ENCODE data around the gene PTCHD4.
"Not testable (repeated sequence)": the region's sequence is repeated elsewhere in the genome, so short reads cannot be mapped to it uniquely, and the experiment has no call there.

PTCHD4 gene

DNA sequence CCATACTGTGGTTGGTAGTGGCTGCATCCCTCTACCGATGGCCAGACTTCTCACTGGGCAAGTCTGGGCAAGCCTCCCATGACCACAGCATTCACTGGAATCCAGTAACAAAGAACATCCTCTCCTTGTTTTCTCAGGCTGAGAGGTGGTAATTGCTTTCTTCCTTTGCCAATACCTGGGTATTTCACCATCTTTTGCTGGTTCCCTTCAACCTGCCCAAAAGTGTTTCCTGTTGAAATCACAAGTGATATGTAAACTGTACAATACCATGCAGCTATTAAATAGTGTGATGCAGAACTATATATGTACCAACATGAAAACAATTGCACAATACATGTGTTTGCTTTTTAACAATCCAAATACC lies at the start of gene PTCHD4:
Gene PTCHD4 (minus strand): TSS at position 55 of the 364 bp plus-strand sequence. CDS start 42,240 bp downstream, outside the sequence.
- DNase-seq: no peak

DNA sequence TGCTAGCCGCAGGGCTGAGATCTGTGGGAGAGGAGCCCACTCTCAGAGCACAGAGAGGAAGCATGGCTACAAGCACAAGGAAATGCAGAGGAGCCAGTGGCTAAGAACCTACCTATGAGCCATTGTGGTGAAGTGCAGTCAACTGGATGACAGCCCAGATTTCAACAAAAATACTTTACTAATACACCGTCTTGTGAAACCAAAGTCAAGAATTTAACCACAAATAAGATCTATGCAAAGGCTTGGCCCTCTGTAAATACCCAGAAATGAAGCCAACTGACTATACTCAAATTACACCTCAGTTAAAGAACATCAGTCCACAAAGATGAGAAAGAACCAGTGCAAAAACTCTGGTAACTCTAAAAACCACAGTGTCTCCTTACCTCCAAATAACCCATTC lies 40.1 kb upstream of the PTCHD4 start:
- DNase-seq: no peak

DNA sequence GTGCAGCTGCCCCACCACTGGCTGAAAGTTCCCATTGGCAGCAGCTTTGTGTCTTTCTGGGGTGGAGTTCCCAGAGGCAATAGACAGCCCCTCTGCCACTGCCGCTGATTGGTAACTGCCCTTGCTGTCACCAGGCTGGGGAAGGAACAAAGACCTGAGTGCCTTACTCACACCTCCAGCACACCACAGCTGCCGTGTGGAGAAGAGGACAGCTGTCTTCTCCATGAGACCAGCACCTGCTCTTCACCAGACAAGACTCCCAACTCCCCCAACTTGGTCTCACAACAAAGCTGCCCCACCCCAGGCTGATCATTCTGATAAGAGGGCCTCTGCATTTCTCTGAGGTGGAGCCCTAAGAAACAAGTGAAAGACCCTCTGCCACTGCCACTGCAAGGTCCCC lies 39.7 kb upstream of the PTCHD4 start:
- DNase-seq: no peak

DNA sequence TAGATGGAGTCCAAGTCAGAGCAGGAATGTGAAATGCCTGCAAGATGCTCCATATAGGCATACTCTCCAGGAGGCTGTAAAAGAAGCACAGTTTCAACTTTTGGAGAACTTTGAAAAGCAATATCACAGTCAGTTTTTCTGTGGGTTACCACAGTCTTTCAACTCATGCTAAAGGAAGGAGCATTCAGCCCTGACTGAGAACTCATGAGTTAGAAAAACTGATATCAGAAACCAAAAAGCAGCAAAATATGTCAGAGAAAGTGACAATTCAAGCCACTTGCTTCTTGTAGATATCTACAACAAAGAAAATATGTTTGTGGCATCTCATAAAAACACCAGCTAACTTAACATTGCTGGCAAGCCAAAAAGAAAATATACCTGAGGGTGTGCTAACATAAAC lies 36.1 kb upstream of the PTCHD4 start:
- DNase-seq: no peak

DNA sequence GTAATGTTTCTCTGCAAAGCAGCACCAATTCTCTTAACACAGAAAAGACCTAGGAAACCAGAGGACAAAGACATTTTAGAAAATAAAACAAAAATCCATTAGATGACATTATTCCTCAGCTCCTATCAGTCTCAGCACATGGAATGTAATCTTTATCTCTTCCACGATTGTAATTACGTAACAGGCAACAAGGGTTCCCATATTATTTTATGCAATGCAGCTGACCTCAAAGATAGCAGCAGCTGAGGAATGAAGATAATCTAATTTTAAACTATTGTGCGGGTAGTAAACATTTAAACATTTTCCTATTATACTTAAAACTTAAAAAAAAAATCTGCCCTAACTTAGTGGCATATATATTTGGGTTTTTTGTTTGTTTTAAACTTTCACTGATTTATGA lies 33.0 kb upstream of the PTCHD4 start:
- DNase-seq: no peak

DNA sequence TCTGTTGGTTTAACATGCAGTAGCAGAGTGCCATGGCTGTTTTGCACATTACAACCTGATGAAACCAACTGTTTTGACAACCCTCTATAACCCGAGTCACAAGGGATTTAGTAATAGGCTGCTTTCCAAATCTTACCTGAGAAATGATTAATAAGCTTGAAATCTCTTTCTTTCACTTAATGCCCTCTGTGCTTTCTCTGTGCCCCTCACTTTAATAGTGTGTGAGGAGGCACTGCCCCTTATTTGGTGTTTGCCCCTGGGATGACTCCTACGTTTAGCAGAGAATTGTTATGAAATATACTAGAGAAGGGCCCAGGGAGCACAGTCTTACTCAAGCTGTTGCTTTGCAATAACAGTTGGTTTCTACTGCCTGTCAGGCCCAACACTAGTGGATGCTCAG lies 31.0 kb upstream of the PTCHD4 start:
- DNase-seq: no peak

DNA sequence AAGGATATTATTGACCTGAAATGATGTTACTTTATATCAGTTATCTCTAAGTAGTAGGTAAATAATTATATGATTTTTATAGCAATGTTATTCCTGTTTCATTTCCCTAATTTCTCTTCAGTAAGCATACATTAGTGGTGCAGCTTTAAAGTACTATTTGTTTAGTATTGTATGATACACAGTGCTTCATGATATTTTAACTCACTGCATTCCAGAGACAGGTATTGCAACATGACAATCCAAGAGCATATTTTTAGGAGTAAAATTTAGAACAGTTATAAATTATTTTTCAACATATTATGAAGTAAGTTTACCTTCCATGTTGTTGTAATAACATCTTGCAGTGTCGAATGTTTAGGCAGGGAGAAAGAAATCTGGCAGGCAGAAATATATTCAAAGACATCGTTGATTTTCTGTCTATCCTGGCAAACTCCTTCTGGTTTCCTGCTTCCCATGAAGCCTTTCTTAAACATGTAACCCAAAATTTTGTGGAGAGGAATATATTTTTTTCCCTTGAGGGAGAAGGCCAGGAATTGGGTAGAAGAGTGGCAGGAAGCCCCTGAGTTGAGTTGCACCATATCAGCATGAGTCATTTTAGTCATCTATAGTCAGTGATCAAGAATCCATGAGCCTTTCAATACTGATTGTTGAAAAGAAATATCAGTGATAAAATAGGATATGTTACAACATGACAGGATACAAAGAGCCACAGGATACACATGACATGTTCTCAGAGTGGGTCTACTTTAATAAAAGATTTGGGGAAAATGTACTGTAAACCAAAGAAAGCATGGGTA lies 29.0 kb upstream of the PTCHD4 start:
- DNase-seq: no peak

DNA sequence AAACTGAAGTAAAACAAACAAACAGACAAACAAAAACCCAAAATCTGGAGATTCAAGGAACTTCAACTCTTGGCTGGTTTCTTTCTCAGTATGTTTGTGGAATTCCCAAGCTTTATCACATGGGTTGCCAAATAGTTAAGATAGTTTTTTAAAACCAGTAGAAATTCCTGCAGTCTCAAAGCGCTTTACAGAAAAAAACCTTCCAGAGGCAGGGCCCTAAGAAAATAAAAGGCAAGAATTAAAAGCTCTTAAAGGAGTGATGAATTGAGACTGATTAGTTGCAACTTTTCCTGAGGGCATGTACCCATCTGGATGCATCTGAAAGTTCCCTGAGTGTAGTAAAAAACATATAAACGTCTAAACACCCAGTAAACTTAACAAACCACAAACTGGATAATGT lies 25.9 kb upstream of the PTCHD4 start:
- DNase-seq: no peak

DNA sequence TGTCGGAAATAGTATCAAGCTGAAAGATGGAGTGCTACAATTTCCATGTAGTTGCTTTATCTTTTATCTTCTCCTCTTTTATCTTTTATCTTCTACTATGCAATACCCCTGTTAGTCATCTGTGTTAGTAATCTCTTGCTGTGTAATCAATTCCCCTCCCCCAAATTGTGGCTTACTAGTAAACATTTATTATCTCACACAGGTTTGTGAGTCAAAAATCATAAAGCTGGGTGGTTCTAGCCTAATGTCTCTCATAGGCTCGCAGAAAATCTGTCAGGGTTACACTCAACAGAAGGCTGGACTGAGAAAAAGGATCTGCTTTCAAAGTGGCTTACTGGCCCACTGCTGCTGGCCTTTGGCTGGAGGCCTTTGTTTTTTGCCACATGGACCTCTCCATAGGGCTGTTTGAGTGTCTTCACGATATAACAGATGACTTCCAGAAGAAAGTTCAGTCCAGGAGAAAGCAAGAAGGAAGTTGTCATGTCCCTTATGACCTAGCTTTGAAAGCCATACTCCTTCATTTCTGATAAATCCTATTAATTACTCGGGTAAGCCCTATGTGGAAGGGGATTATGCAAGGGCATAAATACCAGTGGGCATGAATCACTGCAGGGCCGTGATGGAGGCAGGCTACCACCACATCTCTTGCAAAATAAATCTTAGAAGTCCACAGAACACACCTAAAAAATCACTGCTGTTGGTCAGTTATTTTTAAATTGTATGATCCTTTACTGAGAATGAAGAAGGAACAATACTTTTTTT lies 24.5 kb upstream of the PTCHD4 start:
- no peak for DNase-seq

DNA sequence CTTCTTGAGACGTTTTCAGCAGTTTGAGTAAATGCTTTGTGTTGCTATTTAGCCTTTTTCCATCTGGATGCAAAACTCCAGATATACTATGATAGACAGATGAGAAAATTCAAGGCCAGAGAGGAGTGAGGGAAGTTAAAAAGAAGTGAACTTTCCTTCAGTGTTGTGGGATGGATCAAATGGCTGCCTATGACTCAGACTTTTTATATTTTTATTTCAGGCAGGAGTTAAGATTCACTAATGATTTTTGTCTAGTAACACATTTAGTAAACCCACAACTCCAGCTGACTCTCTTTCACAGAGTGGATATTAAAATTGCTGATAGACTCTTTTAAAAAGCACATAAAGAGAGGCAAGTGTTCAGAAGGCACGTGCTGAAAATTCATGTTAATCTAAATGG lies 23.2 kb upstream of the PTCHD4 start:
- no peak for DNase-seq

DNA sequence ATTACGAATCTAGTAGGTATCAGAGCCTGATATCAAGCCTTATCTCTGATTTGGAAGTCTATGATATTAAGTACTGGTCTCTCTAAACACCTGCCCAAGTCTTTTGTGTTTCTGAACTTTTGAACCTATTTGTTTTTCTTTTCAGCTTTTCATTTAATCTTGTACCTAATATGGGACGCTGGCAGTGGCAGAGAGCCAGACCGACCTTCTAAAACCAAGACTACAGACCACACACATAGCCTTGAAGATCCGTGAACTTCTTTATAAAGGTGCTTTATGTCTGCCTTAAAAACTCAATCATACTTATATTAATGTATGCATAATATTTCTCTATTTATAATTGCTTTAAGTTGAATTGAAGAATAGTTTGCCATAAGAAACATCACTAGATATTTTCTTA lies 12.6 kb upstream of the PTCHD4 start:
- DNase-seq: no peak

DNA sequence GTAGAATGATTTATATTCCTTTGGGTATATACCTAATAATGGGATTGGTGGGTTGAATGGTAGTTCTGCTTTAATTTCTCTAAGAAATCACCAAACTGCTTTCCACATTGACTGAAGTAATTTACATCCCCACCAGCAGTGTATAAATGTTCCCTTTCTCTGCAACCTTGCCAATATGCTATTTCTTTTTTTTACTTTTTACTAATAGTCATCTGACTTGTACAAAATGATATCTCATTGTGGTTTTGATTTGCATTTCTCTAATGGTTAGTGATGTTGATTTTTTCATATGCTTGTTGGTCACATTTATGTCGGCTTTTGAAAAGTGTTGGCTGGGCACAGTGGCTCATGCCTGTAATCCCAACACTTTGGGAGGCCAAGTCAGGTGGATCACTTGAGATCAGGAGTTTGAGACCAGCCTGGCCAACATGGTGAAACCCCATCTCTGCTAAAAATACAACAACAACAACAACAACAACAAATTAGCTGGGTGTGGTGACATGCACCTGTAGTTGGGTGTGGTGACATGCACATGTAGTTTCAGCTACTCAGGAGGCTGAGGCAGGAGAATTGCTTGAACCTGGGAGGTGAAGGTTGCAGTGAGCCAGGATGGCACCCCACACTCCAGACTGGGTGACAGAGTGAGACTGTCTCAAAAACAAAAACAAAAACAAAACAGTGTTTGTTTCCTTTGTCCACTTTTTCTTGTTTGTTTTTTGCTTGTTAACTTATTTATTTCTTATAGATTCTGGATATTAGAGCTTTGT lies 11.2 kb upstream of the PTCHD4 start:
- DNase-seq: not testable (repeated sequence)

DNA sequence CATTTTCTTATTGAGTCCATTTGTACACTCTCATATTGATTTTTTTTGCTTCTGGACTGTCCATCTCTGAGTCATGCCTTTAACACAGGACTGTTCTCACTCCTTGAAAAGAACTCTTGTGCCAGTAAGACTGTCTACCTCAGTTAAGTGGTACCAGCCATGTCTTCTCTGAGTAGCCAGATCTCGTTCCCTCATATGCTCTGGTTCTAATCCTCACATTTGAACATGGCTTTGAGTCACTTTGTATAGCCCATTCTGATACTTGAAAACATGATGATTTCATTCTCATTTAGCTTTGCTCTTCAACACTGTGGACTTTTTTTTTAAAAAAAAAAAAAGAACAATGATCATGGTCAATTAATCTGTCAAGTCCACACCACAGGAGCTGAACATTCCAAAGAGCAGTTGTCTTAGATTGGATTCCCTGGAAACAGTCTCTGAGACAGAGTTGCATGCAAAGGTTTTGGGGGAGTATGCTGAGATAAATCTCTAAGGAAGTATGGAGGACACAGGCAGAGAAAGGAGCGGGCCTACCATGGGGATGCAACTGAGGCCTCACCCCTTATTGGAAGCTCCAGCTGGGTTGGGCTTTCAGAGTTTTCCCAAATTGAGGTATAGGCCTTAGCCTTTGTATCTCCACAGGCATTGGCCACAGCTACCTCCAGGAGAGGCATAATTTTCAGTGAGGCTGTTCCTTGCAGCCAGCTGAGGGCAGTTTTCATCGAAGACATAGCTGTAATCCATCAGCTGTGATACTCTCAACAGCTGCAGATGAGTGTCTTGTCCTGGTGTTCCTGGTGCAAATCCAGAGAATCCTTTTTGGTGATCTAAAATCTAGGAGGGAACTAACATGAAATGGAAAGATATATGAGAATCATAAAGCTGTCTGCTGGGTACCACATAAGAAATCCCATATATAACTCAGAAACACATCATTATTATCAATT lies 6.0 kb upstream of the PTCHD4 start:
- no peak for DNase-seq

DNA sequence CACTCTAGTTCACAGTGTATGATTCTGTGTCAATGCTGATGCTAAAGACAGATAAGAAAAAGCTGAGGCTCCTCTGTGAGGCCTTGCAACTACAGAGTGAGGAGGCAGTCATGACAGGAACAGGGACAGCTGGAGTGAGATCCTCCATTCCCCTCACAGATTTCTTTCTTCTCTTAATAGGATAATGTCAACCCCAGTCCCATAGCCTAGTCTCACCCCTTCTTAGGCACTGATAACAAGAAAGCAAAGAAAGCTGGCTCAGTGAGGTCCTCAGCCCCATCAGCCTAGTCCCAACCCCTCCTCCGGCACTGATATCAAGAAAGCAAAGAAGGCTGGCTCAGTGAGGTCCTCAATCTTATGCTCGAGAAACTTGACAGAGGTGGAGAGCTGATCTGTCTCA lies 2.1 kb upstream of the PTCHD4 start:
- no peak for DNase-seq

DNA sequence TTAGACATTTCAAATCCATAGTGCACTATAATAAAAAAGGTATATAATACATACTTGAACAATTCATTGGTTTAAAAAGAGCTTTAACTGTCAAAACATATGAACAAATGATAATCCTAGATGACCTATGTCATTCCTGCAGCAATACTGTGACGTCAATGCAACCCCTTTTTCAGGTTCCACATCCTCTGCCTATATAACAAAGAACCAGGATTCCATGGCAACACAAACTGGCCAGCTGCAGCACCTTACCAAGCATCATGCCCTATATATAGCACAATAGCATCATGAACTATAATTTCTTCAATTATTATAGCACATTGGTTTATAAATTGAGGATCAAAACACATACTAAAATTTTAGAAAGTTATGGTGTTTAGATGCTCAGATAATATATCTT lies 578 bp upstream of the PTCHD4 start:
- no peak for DNase-seq

DNA sequence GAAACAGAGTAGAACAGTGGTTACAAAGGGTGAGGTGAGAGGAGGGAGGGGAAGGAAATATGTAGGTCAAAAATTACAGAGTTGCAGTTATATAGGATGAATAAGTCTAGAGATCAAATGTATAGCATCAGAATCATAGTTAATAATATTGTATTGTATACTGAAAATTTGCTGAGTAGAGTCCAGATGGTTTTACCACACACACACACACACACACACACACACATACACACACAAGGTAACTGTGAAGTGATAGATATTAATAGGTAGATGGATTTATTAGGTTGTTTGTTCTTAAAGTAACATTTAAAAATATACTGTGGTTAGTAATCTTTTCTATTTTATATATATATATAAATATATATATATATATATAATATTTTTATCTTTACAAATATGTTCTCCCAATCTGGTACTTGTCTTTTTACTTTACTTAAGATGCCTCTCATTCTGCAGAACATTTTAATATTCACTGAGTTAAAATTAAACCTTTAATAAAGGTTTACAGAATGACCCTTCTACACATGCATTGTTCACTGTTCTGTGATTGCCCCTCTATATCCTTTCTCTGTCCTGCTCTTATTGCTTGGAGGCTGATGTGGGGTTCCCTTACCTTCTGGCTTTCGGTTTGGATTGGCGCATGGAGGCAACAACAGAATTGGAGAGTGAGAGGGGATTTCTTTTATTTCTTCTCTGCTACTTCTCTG lies 408 bp downstream of the PTCHD4 start:
- no peak for DNase-seq

DNA sequence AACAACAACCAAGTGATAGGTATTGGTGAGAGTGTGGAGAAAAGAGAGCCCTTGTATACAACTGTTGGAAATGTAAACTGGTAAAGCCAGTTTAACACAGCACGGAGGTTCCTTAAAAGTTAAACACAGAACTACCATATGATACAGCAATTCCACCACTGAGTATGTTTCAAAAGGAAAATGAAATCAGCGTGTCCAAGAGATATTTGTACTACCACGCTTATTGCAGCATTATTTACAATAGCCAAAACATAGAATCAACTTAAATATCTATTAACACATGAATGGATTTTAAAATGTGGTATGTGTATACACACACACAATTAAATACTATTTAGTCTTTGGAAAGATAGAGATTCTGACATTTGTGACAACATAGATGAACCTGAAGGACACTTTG lies 1.1 kb downstream of the PTCHD4 start:
- no peak for DNase-seq

DNA sequence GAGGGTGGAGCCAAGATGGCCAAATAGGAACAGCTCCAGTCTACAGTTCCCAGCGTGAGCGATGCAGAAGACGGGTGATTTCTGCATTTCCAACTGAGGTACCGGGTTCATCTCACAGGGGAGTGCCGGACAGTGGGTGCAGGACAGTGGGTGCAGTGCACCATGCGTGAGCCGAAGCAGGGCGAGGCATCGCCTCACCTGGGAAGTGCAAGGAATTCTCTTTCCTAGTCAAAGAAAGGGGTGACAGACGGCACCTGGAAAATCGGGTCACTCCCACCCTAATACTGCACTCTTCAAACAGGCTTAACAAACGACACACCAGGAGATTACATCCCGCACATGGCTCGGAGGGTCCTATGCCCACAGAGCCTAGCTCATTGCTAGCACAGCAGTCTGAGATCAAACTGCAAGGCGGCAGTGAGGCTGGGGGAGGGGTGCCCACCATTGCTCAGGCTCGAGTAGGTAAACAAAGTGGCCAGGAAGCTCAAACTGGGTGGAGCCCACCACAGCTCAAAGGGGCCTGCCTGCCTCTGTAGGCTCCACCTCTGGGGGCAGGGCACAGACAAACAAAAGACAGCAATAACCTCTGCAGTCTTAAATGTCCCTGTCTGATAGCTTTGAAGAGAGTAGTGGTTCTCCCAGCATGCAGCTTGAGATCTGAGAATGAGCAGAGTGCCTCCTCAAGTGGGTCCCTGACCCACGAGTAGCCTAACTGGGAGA lies 8.4 kb downstream of the PTCHD4 start:
- not testable (repeated sequence) for DNase-seq

DNA sequence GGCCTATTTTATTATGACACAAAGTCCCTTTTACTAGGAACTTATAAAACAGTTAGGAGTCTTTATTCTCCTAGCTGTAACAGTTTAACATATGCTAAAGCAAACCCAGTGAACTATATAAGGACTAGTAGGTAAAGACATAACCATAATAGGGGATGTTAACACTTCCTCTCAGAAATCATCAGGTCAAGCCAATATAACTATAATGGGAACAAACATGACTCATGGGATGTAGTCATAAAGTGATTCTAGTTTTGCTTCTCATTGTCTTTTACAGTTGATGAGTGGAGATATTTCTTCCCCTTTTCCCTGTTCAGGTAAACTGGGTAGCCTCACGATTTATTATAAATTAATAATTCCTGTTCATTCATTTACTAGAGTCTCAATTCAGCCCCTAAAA lies 9.7 kb downstream of the PTCHD4 start:
- no peak for DNase-seq

DNA sequence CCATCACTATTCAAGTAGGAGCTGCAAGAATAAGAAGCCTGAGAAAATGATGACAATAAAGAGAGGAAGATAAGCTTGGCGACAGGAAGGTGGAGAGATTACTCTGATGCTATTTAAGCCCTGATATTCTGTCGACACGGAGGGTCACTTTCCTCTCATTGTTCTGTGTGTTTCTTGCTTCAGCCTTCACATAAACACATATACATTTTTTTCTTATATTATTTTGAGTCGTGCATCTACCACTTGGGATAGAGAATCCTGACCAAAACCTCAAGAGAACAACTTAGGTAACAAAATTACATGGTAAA lies 10.5 kb downstream of the PTCHD4 start:
- no peak for DNase-seq

All from activated T-cell treated with anti-CD3 and anti-CD28 coated beads, Interleukin-2, amount 50 U/mL, for 1 hour (primary cell).